GM12873 (cell line): Measurements from ENCODE around the gene C1orf116.

Source experiments
- TF ChIP-seq, protein P1 (sequence below): IDR thresholded peaks from 2 replicates; pipeline ENCODE4 v1.5.1; 2012; ENCODE audit warnings: low read depth, mild to moderate bottlenecking, moderate library complexity, low read length, control low read depth; ENCODE audit not compliant: insufficient read depth; ENCODE audit errors: missing control alignments

C1orf116 gene

DNA sequence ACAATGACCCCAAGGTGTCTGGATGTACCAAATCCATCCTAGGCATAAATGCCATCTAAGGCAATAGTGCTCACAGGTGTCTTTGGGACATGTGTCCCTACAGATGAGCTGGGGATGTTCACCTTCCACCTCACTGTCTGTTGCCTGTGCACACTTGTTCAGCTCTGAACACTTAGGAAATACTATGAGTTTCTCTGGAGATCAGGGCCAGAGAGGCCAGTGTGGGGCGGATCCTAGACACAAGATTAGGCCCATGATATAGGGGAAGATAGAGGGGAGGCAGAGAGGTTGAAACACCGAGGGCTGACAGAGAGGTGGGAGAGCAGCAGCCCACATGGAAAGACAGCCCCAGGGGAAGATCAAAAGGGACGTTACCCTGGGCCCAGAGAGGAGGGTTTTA, 25.6 kb downstream of the C1orf116 start:
- TF ChIP-seq, protein P1, sequence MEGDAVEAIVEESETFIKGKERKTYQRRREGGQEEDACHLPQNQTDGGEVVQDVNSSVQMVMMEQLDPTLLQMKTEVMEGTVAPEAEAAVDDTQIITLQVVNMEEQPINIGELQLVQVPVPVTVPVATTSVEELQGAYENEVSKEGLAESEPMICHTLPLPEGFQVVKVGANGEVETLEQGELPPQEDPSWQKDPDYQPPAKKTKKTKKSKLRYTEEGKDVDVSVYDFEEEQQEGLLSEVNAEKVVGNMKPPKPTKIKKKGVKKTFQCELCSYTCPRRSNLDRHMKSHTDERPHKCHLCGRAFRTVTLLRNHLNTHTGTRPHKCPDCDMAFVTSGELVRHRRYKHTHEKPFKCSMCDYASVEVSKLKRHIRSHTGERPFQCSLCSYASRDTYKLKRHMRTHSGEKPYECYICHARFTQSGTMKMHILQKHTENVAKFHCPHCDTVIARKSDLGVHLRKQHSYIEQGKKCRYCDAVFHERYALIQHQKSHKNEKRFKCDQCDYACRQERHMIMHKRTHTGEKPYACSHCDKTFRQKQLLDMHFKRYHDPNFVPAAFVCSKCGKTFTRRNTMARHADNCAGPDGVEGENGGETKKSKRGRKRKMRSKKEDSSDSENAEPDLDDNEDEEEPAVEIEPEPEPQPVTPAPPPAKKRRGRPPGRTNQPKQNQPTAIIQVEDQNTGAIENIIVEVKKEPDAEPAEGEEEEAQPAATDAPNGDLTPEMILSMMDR: no peak

DNA sequence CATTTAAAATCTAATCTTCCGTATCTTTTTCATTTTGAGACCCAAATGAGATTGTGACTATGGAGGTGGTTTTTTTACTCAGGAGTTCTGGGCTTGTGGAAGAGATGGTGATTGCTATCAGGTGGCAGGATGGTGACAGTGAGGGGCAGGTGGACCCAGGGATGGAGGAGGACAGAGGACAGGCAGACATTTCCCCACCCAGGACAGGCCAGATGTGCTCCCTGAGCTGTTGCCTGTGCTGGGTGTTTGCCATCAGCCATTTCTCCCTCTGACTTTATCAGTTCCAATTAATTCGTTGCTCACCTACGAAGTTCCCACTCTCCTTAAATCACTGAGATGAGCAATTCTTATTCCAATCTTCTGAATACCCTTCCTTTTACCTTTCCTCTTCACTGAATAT, 26.5 kb downstream of the C1orf116 start:
- TF ChIP-seq, protein P1: no peak

DNA sequence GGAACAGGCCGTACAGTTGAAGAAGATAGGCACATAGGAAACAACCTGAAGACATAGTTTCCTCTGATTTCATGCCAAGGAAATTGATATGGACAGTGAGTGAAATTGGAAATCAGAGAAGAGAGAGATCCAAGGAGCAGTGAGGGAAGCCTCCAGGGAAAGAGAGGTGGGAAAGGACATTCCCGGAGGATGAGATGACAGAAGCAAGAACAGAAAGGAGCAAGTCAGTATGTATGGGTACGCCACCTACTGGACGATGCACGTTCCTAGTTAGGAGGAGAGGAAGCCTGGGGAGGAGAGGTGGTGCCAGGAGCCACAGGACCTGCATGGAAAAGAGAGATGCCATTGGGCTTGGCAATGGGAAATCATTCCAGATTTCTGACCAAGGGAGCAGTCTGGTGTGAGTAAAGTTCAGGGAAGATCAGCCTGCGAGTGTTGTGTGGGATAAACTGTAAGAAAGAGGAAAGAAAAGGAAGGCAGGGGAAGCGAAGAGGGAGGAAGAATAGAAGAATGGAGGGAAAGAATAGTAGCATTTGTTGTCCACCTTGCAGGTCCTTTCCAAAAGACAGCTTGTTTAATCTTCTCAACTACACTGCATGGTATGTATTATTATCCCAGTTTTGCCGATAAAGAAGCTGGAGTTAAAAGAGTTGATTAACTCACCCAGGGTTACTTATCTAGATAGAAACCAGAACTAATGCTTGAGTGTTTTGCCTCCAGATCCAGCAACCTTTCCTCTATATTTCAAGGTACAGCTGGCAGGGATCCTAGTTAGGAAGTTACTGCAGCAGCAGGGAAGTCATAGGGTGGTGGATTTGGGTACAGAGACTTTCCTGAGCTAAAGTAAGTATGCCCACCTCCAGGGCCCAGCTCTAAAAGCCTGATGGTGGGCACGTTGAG, 27.4 kb downstream of the C1orf116 start:
- TF ChIP-seq, protein P1: peak; percentile 92

DNA sequence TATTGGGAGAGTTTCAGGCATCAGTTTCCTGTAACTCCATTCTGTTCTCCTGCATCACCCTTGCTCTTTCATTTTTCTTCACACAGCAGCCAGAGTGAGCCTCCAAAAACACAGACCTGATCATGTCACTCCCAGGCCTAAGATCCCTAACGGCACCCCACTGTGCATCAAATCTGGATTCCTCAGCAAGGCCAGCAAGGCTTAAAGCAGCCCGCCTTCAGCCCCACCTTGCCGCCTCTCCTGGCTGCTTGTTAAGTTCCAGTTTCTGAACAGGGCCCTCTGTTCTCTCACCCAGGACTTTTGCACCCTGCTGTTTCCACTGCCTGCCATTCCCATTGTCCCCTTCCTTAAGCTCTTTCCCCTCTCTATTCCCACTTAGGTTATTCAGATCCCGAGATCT, 29.3 kb downstream of the C1orf116 start:
- TF ChIP-seq, protein P1: no peak

DNA sequence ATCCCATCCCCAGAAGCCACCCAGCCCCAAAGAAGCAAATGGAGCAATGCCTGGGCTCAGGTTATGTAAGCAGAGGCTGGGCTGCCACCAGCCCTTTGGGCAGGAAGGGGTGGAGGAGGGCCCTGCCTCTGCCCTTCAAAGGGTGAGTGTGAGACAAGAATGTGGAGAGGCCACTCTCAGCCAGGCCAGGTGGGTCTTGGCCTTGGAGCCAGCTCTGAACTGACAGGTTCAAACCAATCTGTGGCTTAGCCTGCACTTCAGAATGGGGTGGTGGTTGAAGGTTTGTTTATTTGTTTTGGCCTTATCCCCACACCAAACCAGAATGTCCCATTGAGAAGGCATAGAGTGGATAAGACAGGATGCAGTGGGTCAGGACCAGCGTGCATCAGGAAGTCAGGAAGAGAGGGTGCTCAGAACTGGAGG, 29.8 kb downstream of the C1orf116 start:
- TF ChIP-seq, protein P1: no peak

DNA sequence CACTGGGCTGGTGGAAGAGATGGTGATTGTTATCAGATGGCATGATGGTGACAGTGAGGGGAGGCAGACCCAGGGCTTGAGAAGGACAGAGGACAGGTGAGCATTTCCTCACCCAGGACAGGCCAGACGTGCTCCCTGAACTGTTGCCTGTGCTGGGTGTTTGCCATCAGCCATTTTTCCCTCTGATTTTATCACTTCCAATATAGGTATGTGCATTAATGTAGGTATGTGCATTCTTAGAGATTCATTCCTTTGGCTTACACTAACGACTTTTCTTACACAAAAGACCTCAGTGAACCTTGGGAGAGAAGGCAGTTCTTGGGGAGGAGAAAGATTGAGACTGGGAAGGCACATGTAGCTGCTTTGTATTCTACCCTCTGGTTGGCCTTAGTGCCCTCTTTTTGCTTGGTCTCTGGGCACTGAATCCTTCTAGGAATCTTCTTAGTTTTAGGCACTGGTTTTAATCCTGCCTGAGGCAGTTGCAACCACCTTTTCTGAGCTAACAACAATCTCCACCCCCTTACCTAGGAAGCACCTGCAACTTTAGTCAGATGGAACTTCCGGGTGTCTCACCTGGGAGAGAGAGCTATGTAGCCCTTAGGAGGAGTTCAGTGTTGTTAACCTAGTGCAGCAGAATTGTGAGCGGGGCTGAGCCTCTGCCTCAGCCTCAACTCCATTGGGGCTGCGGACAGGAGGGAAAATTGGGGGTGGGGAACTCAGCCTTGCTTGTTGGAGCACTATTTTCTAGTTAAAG, 30.9 kb downstream of the C1orf116 start:
- TF ChIP-seq, protein P1: no peak

DNA sequence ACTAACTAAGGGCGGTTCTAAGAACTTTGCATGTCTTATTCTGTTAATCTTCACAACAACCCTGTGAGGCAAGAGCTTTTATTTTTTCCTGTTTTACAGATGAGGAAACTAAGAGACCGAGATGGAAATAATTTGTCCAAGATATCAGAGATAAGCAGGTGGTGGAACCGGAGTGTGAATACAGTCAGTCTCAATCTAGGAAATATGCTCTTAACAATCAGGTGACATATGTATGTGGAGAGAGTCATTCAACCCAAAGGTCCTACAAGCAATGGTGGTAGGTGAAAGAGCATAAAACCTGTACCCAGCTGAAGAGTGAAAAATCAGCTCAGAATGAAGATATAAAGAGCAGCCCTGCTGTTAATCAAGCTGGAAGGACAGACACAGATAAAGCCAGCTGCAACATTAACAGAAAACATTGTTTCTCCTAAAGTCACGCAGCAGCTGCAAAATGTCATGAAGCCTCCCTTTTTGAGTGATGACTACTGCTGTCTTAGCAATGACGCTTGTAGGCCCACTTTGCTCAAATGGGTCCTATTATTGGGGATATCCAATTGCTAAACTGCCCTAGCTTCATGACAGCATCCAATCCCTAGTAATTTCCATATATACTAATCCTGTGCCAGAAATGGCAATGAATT, 31.8 kb downstream of the C1orf116 start:
- TF ChIP-seq, protein P1: no peak
